Prostate gland (tissue), 2 donors: ENCODE measurements around the gene PNMA5.
"Not testable (repeated sequence)": the region's sequence is repeated elsewhere in the genome, so short reads cannot be mapped to it uniquely, and the experiment has no call there.

Experiments
- CTCF ChIP-seq, 4 experiments: fragments of 200-600 bp in 2 of 4; fragments of 450-650 bp in 2 of 4; sonication (generic) in 2 of 4; IDR thresholded peaks; 1 replicate in 3 of 4; 2 replicates in 1 of 4; pipeline ENCODE4 v1.5.1; 2016 to 2019; ENCODE audit warnings: antibody characterized with exemption in 4 of 4, mild to moderate bottlenecking in 2 of 4, moderate library complexity in 2 of 4
- POLR2A ChIP-seq: fragments of 450-650 bp; IDR thresholded peaks from one replicate; pipeline ENCODE4 v1.6.1; 2016; ENCODE audit warnings: antibody characterized with exemption, mild to moderate bottlenecking

DNA sequence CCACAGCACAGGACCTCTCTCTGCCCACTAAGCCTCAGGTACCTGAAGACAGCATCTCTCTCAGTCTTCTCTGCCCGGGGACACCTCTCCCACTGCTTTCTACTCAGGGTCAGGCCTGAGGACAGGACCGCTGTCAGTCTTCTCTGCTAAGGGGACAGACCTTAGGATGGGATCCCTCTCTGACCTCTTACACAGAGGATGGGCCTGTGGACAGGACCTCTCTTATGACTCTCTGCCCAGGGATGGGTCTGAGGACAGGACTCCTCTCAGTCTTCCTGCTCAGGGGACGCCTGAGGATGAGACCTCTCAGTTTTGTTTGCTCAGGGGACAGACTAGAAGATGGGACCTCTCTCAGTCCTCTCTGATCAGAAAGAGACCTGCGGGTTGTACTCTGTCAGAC lies 8.5 kb downstream of the PNMA5 start:
- TF ChIP-seq POLR2A; CTCF (IDR thresholded peaks at IDR 0.05): not testable (repeated sequence)
